Keratinocyte (primary cell): Measurements from ENCODE around the gene TMEM266. TPM values are rescaled to one million over a fixed set of nuclear protein-coding genes. Genes with fewer than 3 reads are reported as not detected.

Source experiments
- DNase-seq: peaks from one replicate; pipeline ENCODE4 v3.0.0-alpha.2; 2011; ENCODE audit warnings: low read depth, missing footprints, low spot score
- FAIRE-seq: peaks from 2 replicates; lab custom pipeline; 2011; peaks lifted over from hg19 to GRCh38; lab: Jason Lieb, UNC
- H2AFZ ChIP-seq: 2 replicates; pipeline ENCODE4 v1.6.0; 2012; ENCODE audit warnings: low read length, control low read depth, inconsistent platforms; ENCODE audit not compliant: control insufficient read depth
- H3K27ac ChIP-seq: 2 replicates; pipeline ENCODE4 v1.5.1; 2011; ENCODE audit warnings: low read length; ENCODE audit not compliant: control insufficient read depth, insufficient read depth
- H3K27me3 ChIP-seq: 3 replicates; pipeline ENCODE4 v1.6.0; 2011; ENCODE audit warnings: low read length; ENCODE audit not compliant: control insufficient read depth, insufficient read depth; ENCODE audit errors: extremely low read depth
- H3K36me3 ChIP-seq, 2 experiments: 2 replicates in 1 of 2; 3 replicates in 1 of 2; pipeline ENCODE4 v1.5.1; 2011; ENCODE audit warnings: low read length in 2 of 2, mild to moderate bottlenecking in 1 of 2; ENCODE audit not compliant: control insufficient read depth in 2 of 2, insufficient read depth in 2 of 2; ENCODE audit errors: extremely low read depth in 1 of 2
- H3K4me1 ChIP-seq: 3 replicates; pipeline ENCODE4 v1.5.1; 2011; ENCODE audit warnings: low read length; ENCODE audit not compliant: control insufficient read depth, insufficient read depth; ENCODE audit errors: extremely low read depth
- H3K4me2 ChIP-seq: 3 replicates; pipeline ENCODE4 v1.6.0; 2011; ENCODE audit warnings: low read depth, low read length; ENCODE audit not compliant: control insufficient read depth, insufficient read depth; ENCODE audit errors: extremely low read depth
- H3K4me3 ChIP-seq, 3 experiments: fragments of 200-600 bp in 1 of 3; sonication (generic) in 1 of 3; 2 replicates in 2 of 3; 3 replicates in 1 of 3; pipeline ENCODE4 v1.5.1; 2011 to 2016; ENCODE audit warnings: low read length in 3 of 3, mild to moderate bottlenecking in 3 of 3, control low read depth in 2 of 3, inconsistent platforms in 1 of 3, low read depth in 1 of 3, mixed read lengths in 1 of 3, mixed run types in 1 of 3, moderate library complexity in 1 of 3; ENCODE audit not compliant: control insufficient read depth in 2 of 3, insufficient read depth in 2 of 3; ENCODE audit errors: extremely low read depth in 1 of 3
- H3K79me2 ChIP-seq: 2 replicates; pipeline ENCODE4 v1.6.0; 2012; ENCODE audit warnings: low read length; ENCODE audit not compliant: control insufficient read depth, insufficient read depth
- H3K9ac ChIP-seq: 3 replicates; pipeline ENCODE4 v1.6.0; 2011; ENCODE audit warnings: low read length; ENCODE audit not compliant: control insufficient read depth, insufficient read depth; ENCODE audit errors: extremely low read depth
- H3K9me1 ChIP-seq: 3 replicates; pipeline ENCODE4 v1.6.0; 2011; ENCODE audit warnings: low read length; ENCODE audit not compliant: control insufficient read depth, insufficient read depth; ENCODE audit errors: extremely low read depth
- H3K9me3 ChIP-seq: 2 replicates; pipeline ENCODE4 v1.5.1; 2012; ENCODE audit warnings: low read depth, low read length; ENCODE audit not compliant: control insufficient read depth
- H4K20me1 ChIP-seq: 3 replicates; pipeline ENCODE4 v1.6.0; 2011; ENCODE audit warnings: low read length; ENCODE audit not compliant: control insufficient read depth, insufficient read depth; ENCODE audit errors: extremely low read depth
- EZH2 ChIP-seq: IDR thresholded peaks from one replicate; pipeline ENCODE4 v1.6.1; 2012; ENCODE audit warnings: inconsistent platforms, mild to moderate bottlenecking, low read length, moderate library complexity
- dilution Hi-C: fragments of 300-500 bp; cut with MboI; formaldehyde crosslinking; loops from one replicate; pipeline ENCODE4 v1.7.0; 2020; ENCODE audit warnings: low sequenced_read_pairs; ENCODE audit not compliant: extremely low pct_ligation_motif_present
- polyA plus RNA-seq, 5 experiments: library from polyadenylated mRNA; depleted of rRNA in 3 of 5; stranded (reverse) in 3 of 5; stranded (forward) in 1 of 5; unstranded in 1 of 5; fragments of >200 nt; gene quantifications; 1 replicate in 1 of 5; 2 replicates in 3 of 5; 3 replicates in 1 of 5; pipeline versions ENCODE4 v1.2.1 to v1.2.3, GENCODE V29; 2011 to 2012; ENCODE audit warnings: missing spikeins in 2 of 5, low read depth in 1 of 5, low replicate concordance in 1 of 5
- TF ChIP-seq, protein P1 (sequence below), 3 experiments: IDR thresholded peaks in 1 of 3; conservative IDR thresholded peaks in 1 of 3; optimal IDR thresholded peaks in 1 of 3; 2 replicates in 2 of 3; 3 replicates in 1 of 3; pipeline versions ENCODE3 to v1.5.1; 2011; ENCODE audit warnings: low read length in 3 of 3, mild to moderate bottlenecking in 3 of 3, moderate library complexity in 2 of 3, control low read depth in 1 of 3, inconsistent platforms in 1 of 3; ENCODE audit not compliant: insufficient read depth in 2 of 3; ENCODE audit errors: extremely low read depth in 1 of 3

TMEM266 gene
- polyA plus RNA-seq, 1 donor (not counting 4 experiments of a cell fraction or from before 2014, with no cell fraction given) = 0.03 TPM

DNA sequence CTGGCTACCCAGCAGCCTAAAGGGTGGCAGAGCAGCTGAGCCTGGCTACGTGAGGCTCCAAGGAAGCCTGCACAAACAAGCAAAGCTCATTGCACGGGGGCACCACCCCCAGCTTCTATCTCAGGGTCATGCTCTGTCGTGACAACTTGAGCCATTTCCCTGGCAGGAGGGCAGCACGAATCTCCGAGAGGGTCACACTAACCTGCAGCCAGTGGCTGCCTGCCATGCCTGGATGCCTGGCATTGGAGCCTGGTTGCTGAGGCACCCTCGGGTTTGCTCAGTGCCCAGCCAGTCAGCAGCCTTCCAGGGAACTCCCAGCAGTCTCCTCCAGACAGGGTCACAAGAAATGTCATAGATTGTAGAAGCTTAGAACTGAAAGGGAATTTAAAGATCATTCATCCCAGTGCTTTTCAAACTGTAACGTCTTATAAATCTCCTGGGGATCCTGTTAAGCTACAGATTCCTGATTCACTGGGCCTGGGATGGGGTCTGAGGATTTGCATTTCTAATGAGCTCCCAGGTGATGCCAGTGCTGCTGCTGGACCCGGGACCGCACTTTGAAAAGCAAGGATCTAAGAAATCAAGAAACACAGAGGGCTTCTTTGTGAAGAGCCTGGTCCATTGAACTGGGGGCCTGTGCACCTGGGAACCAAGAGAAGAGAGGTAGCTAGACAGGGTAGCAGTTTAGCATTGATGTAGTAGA lies 48.4 kb downstream of the TMEM266 start:
- Histone ChIP-seq H3K79me2 (no peaks in the 10 kb centered on the region), H3K4me1 (no peaks in the 10 kb centered on the region), H3K27ac (no peak overlapping the region), H4K20me1 (no peaks in the 10 kb centered on the region), H3K27me3 (no peaks in the 10 kb centered on the region), H3K36me3 (no peaks in the 10 kb centered on the region), H3K9me1 (no peaks in the 10 kb centered on the region), H2AFZ (no peak overlapping the region), H3K4me3 (no peak overlapping the region), H3K9ac (no peak overlapping the region), H3K9me3 (no peaks in the 10 kb centered on the region), H3K4me2 (no peak overlapping the region)
- TF ChIP-seq, protein P1, sequence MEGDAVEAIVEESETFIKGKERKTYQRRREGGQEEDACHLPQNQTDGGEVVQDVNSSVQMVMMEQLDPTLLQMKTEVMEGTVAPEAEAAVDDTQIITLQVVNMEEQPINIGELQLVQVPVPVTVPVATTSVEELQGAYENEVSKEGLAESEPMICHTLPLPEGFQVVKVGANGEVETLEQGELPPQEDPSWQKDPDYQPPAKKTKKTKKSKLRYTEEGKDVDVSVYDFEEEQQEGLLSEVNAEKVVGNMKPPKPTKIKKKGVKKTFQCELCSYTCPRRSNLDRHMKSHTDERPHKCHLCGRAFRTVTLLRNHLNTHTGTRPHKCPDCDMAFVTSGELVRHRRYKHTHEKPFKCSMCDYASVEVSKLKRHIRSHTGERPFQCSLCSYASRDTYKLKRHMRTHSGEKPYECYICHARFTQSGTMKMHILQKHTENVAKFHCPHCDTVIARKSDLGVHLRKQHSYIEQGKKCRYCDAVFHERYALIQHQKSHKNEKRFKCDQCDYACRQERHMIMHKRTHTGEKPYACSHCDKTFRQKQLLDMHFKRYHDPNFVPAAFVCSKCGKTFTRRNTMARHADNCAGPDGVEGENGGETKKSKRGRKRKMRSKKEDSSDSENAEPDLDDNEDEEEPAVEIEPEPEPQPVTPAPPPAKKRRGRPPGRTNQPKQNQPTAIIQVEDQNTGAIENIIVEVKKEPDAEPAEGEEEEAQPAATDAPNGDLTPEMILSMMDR (optimal IDR thresholded peaks at IDR 0.05 in 1 of 3, IDR thresholded peaks at IDR 0.05 in 1 of 3, conservative IDR thresholded peaks at IDR 0.05 in 1 of 3; ENCODE audit: extremely low read depth in 1 of 3, insufficient read depth in 2 of 3, low read length in 3 of 3) = no peak
- no peak for TF ChIP-seq EZH2
- FAIRE-seq = no peak
- DNase-seq = no peak
- dilution Hi-C loops = no loop called here

DNA sequence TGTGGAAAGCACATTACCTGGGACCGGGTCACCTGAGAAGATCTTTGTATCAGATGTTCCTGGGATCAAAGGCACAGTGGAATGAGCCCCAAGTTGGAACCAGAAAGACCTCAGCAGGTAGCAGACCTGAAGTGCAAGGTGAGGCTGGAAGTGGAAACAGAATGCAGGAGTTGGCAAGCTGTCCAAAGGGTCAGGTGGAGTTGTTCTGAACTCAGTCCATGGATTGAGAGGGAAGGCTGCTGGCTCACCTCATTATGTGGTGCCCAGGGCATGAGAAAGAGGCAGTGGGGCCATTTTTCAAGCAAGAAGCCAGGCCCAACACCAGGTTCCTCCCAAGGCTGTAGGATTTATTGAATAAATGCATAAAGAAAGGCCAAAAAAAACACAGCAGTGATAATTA lies 49.3 kb downstream of the TMEM266 start:
- TF ChIP-seq EZH2 = no peak
- TF ChIP-seq, protein P1 (optimal IDR thresholded peaks at IDR 0.05 in 1 of 3, IDR thresholded peaks at IDR 0.05 in 1 of 3, conservative IDR thresholded peaks at IDR 0.05 in 1 of 3; ENCODE audit: extremely low read depth in 1 of 3, insufficient read depth in 2 of 3, low read length in 3 of 3) = no peak
- Histone ChIP-seq H3K27me3 (no peaks in the 10 kb centered on the region), H3K4me2 (no peak overlapping the region), H3K36me3 (no peaks in the 10 kb centered on the region), H3K9ac (no peak overlapping the region), H3K4me1 (no peaks in the 10 kb centered on the region), H4K20me1 (no peaks in the 10 kb centered on the region), H3K4me3 (no peak overlapping the region), H3K9me1 (no peaks in the 10 kb centered on the region), H3K9me3 (no peaks in the 10 kb centered on the region), H3K79me2 (no peaks in the 10 kb centered on the region), H3K27ac (no peak overlapping the region), H2AFZ (no peak overlapping the region)
- FAIRE-seq = no peak
- dilution Hi-C loops = no loop called here
- no peak for DNase-seq
